CMK (cell line): Measurements from ENCODE around the gene NR2F1-AS1.

Experiments used
- DNase-seq: peaks from one replicate; pipeline ENCODE4 v3.0.0-alpha.2; 2010; ENCODE audit warnings: low read depth

NR2F1-AS1 gene

DNA sequence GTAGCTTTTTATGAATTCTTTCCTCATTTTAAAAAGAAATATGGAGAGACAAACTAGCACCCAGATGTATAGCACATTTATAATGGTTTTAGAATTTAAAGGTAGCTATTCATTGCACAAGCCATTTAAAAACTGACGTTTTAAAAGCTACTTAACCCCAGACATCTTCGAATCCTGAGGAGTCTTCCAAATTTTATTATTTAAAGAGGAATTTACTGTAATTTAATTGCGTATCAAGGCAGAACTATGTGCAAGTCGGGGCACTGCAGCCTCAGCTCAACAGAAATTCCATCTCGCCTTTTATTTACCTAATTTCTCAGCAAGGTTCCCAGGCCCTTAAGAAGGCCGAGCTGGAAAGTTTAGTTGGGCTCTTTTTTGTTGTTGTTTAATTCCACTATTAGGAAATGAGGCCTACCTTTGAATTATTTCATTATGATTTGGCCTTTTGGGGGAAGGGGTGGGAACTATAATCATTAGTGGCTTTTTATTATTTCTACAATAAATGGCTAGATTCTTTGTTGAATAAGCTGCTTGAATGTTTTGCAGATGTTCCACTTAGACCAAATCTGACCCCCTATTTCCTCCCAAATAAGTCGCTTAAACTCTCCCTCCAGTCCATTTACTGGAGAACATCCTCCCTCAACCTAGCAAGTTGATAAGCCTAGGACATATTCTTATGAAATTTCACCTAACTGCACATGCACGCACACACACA, 22.2 kb upstream of the NR2F1-AS1 start:
- no peak for DNase-seq

DNA sequence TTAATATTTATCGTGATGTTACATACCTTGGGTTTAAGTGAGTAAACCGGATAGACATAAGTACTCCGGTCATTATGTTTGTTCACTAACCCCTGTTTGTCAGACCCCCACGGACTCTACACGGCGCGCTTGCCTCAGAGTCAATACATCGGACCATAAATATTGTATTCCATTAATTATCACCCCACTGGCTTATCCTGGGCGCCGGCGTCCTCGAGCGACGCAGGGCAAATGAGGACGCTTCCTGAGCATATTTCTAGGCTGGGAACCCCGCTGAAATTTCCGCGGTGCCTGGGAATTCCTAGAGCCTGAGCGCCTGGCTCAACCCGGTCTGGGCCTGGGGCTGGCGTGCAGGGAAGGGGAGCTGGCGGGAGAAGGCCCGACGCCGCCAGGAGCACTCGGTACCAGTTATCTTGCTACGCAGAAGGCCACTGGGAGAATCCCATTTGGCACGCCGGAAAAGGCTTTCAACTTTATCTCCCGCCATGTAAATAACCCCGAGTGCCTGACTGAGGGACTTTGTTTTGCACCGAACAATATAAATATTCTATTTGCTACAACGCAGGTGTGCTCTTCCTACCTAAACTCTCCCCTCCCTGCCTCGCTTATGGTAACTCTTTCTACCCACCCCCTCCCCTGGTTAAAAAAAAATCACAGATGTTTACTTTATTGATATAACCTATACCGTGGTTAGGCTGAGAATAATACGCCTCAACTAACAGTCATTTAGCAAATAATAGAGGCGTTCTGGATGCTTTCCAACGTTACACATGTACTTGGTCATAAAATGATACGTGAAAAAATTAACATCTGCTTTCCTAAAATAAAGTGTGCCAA, 21.4 kb upstream of the NR2F1-AS1 start:
- DNase-seq: no peak

DNA sequence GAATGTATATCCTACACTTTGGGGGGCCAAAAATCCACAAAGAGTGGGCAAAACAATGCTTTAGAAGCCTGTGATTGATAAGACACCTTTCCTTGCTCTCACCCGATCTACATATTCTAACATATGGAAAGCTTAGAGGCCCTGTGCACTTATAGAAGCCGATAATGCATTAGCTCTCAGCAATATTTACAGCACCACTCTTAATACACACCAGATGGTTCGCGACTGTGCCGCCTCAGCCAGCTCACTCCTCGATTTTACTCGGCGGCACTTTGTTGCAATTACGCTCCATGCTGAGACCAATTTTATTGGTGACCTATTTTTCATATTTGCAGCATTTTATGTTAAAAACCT, 20.8 kb upstream of the NR2F1-AS1 start:
- no peak for DNase-seq

DNA sequence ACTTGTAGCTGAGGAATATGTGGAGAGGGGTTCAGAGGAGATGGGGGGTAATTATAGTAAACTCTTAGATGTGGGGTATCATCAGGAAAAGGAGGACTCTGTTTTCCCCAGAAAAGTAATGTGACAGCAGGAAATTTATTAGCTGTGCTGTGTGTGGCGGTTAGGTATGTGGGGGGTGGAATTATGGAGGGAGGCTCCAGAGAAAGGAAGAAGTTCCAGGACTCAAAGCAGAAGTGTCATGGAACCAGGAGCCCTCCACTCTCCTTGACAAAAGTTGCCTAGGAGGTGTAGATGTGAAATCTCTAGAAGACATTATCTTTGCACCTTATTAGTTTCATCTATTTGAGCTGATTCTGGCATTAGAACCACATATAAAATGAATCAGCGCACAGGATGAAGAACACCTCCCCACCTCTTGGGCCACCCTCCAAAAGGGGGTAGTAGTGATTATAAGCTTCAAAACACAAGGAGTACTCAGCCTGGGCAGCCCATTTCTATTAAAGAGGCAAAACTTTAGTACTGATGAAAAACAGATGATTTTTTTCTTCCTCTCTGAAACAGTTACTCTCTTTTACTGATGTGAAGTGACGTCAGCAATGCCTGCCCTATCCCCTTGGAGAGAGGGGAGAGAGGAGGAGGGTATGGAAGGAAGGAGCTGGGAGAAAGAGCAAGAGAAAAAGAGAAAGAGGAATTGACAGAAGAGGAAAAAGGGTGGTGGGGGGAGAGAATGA, 20.2 kb upstream of the NR2F1-AS1 start:
- no peak for DNase-seq

DNA sequence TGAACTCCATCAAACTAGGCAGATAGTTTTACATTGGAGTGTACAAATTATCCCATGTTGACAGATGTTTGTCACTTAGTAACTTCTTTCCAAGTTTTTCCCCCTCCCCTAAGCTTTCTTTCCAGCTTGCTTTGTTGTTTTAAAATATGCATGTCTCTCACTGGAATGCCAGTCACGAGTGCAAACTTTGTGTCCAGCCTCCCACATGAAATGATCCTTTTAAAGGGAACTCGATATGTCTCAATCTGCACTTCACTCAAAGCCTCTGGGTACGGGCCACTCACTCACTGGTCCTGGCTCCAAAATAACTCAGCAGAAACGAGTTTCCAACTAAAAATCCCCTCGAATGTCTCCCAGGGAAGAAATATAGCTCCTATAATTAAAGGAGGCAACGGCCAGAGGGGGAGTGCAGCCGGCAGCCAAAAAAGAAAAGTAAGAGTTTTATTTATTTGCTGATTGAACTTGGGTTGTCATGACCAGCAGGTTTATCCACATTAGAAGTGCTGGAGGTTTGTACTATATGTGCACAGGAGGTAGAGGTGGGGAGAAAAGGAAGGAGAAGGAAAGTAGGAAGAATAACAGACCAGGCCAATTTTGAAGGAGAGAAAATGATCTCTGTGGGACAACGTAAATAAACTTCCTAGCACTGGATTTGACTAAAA, 19.5 kb upstream of the NR2F1-AS1 start:
- DNase-seq: no peak

DNA sequence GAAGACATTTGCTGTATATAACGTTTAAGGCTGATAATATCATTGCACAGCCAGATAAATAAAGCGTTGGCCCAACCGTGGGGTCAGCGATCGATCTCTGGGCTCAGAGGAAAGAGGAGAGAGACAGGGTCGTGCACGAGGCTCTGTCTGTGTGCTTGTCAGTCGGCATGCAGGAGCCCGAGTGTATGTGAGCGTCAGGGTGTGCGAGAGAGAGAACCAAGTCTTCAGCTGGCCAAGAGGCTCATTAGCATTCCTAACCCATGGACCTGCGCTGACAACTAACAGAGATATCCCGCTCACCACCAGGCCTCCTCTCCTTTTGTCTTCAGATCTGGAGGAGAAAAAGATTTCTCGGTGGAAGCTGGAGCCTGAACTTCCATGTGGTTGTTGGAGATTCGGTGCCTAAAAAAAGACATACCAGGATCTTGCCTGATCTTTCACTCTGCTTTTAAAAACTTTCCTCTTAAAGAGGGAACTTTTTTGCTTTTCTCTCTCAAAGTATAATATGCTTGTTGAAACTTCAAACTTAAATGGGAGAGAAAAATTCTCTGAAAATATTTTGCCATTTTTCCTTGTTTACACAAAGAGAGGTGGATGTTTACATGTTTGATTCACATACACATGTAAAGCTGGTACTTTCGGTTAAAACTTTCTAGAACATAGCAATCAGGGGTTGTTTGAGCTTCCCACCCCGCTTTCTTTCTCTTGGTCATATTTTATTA, 18.5 kb upstream of the NR2F1-AS1 start:
- DNase-seq: no peak

DNA sequence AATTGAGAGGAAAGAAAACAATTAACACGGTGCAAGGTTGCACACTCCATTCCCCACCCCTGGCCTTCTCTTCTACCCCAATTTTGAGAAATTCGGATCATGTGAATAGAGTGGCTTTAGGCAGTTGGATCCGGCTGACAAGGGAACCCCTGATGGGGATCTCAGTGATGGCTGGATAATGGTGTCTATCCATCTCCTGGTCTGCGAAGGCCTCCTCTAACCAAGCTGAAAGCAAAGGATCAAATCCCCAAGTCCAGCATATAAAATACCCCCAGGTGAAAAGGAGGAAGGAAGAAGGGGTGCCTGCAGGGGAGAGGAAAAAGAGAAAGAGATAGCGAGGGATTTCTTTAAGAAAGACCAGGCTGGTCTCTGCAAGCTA, 18.0 kb upstream of the NR2F1-AS1 start:
- DNase-seq: no peak

DNA sequence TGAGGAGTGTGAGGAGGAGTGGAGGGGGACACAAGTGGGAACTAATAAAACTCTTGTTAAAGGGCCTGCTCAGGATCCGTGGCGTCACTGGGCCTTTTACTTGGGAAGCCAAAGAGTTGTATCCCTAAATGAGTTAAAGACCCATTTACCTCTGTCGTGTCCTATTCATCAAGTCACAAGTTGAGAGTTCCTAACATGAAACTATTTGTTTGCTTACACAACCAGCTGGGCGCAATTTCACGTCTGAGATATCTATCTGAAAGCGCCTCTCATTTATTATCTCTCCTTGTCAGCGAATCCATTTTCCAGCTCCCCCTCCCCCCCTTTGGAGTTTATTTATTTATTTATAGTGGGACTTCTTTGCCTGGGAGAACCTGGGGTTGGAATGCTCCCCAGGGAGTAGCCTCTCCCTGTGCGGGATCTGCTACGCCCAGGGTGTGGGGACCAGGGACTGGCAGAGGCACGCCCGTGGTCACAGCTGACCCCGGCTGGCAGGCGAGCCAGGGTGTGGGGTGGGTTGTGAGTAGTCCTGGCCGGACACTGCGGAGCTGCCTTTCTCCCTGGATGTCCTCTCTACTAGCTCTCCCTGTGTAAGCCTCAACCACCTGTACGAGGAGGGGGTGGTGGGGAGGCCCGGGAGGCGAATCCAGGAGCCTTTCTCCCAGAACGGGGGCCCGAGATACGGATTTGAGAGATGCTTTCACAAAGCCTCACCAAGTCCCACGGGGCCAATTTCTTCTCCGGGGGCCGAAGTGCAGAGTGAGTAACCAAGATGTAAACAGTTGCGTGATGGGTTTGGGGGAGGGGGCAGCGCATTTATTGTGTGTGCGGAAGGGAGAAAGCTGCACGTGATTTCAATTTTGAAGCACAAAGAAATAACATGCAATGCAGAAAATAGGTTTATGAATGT, 17.3 kb upstream of the NR2F1-AS1 start:
- no peak for DNase-seq

DNA sequence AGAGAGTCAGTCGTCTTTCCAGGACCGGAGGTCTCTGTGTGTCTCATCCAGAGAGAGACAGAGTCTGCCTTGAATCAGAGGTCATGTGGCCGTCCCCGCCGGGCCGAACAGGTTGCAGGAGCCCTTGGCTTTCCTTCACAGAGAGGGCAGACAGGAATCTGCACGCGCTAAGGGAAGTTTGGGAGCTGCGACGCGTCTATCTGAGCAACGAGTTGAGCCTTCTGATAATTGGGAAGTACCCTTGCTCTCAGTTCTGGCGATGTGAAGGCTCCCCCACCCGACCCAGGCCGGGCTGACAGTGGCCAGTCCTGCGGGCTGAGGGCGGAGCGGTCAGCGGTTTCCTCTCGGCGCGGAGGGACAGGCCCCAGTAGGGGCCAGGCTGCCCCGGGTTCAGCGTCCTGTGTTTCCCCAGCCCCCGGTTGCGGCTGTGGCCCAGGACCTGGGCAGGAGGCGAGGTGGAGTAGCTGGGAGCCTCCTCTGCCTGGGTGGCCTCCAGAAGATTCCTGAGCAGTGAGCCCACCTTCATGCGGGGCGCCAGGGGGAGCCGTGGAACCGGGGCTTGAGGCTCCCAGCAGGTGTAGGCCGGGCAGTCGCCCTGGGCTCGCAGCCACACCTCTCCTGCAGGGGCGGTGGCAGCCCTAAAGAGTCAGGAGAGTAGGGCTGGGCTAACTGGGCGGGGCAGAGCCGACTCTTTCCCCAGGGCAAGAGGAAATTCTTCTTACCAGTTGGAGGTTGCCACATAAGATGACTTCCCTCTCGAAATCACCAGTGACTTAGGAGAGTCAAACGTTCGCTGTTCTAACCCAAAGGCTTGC, 15.9 kb upstream of the NR2F1-AS1 start:
- DNase-seq: no peak

DNA sequence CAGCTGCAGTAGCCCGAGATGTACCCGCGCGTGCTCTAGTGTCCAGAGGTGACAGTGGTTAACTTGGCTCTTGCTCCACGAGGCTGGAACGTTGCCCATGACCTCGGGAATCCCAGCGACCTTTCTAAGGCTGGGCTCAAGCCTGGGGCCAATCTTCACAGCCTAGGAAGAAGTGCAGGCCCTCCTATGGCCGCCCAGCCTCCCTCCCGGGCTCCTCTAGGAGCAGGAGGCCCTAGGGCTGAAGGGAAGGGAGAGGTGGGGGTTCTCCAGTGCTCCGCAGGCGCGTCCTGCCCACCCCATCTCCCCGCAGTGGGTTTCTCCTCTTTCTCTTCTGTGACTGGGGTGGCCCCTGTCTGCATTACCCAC, 15.3 kb upstream of the NR2F1-AS1 start:
- DNase-seq: no peak

DNA sequence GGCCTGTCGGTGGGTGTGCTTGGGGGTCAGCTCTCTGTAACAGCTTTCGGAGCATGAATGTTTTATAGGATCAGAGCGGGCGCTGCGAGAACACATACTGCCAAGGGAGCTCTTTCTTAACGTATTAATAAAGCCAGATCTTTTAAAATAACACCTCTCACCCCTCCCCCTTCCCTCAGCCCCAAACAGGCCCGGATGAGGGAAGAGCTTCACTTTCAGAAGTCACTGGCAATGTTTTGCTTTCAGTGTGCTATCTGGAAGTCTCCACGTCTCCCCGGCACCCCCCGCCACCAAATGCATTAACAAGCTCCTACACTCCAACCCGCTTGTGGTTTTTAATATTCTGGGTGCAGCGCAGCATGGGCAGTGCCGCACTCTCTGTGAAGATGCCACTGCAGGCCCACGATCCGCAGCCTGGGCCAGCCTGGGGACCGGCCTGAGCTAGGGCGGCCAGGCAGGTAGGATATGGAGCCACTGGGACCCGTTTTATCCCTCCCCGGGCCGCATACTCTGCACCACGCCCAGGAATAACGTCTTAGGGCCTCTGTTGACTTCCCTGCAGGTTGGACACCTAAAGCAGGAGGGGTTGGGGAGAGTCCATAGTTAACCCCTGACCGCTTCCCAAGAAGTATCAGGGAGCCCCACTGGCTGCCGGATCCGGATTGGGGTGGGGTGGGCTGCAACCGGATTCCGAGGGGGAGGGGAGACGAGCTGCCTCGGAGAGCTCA, 14.6 kb upstream of the NR2F1-AS1 start:
- DNase-seq: no peak

DNA sequence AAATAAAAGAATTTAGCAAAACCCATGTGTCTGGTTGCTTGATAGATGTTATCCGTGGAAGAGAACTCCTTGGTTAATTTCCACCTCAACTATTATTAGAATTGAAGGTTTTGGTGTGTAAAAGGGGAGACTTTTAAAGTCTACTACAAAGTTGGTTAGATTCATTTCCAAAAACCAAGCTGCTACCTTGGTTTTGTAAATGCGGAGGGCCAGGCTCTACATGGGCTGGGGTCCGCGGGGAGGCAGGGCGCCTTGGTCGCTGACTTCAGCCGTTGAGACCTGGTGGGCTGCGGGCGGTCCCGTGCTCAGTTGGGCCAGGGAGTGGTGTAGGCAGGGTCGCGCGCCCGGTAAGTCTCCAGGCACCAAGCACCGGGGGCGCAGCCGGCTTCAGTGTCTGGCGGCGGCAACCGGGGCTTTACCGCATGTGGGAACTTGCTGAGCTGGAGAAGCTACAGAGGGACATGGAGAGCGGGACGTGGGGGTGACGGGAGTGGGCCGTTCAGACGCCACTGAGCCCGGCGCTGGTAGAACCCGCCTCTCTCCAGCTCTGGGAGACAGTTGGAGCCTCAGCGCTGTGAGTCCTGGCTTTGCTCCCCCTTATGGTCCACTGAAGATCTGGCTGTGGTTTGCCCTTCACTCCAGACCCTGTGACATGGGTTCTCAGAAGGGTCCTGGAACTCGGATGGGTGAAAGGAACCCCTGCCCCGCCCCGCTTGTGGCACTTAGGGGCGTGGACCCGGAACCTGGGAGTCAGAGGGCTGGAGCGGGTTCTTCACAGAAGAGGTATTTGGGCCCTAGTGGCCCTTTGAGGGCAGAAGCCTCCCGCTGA, 13.8 kb upstream of the NR2F1-AS1 start:
- no peak for DNase-seq

DNA sequence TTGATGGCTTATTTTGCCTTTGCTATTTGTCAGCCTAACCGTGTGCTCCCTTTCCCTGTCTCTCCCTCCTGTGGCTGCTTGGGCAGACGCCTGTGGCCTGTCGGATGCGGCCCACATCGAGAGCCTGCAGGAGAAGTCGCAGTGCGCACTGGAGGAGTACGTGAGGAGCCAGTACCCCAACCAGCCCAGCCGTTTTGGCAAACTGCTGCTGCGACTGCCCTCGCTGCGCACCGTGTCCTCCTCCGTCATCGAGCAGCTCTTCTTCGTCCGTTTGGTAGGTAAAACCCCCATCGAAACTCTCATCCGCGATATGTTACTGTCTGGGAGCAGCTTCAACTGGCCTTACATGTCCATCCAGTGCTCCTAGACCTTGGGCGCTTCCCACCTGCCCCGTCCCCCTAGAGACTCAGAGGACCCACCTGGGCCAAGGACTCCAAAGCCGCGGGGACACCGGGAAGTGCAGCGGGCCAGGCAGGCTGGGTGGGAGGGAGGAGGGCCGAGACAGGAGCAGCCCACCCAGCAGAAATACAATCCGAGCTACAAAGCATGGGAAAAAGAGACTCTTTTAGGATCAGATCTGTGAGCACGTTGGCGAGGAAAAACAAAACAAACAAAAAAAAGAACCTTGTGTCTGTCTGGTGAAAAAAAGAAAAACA, 12.6 kb upstream of the NR2F1-AS1 start:
- DNase-seq: no peak

DNA sequence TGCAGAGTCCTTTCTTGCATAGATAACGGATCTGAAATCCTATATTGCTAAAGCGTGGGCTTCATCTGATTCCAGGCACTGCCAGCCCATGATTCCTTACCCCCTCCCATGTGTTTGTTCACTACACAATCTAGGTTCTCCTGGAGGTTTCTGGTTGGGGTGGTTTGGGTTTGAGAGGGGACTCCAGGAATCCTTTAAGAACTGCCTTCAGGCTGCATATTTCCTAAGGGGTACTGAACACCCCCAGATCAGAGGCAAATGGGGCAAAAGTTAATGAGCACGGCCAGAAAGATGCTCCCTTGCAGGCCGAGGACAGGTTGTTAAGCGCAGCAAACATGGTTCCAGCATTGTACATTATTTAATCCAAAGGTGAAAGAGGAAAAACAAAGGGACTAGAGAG, 11.9 kb upstream of the NR2F1-AS1 start:
- DNase-seq: no peak

DNA sequence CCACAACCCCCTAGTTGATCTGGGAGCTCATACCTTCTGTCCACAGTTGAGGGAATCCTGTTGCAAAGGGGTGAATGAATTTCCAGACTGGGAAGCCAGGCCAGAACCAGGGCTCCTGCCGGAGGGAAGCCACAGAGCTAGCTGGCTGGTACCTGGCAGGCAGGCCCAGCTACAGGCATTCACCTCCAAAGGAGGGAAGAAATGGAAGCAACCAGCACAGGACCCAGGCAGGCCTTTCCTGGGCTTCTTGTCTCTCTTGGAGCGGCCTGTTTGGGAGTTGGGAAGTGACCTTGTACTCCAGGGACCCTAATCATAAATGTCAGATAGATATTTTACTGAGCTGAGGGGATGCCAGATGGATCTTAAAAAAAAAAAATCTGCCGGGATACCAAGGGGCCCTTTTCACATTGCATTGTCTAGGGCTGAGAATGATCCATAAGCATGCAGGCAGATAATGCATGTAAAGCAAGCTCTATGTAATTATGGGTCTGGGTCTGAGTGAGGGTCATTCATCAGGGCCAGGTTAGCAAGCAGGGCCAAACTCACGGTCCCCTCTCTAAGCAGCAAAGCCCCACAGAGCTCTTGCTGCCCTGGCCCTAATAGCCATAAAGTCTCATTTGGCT, 10.4 kb upstream of the NR2F1-AS1 start:
- DNase-seq: no peak

DNA sequence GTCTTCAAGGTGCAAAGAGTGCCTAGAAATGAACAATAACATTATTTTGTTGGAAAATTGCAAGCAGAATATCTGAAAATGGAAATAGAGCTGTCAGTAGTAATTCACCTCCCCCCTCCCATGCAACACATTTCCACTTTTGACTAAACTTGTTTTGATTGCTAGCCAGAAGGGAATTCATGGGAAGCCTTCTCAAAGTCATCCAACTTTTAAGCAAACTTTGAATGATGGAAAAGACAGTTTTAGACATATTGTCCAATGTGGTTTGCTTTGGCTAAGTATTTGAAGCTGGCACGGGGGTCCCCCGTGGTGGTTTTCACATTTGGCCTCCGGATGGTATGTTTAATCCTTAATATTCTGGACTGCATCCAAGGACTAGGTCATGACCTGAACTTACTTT, 9.5 kb upstream of the NR2F1-AS1 start:
- no peak for DNase-seq

DNA sequence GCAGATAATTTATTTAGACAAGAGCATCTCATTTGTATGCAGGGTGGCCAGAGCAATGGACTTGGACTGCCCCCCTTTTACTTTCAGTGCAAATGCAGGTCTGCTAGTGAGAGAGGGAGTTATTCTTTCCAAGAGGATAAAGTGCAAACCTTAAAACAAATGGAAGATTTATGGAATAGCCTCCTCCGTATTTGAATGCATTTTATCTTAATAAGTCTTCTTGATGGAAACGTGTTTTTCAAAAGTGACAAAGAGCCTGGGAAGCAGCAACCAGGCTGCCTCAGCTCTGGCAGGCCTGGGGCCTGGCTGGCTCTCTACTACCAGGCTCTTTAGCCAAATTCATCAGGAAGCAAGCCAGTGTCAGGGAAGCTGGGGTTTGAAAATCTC, 8.8 kb upstream of the NR2F1-AS1 start:
- no peak for DNase-seq
